Central memory CD8-positive, alpha-beta T cell (primary cell): ENCODE data around the gene PRRC2A.

Experiments used
- ATAC-seq: fragments of 150-1000 bp; cut with Tn5 transposase; replicated peaks from 2 replicates; pipeline ENCODE4 v1.10.0; 2022; ENCODE audit warnings: mild to moderate bottlenecking, moderate FRiP score, moderate number of reproducible peaks; ENCODE audit not compliant: poor library complexity, severe bottlenecking; ENCODE audit errors: extremely low read depth
- DNase-seq, 2 donors: peaks; one replicate each; pipeline ENCODE4 v3.0.0; 2021; ENCODE audit warnings: low spot score in 2 of 2
- H3K27ac Mint-ChIP-seq: one replicate; pipeline ENCODE4 v1.8.0; 2022; ENCODE audit warnings: low read depth, mild to moderate bottlenecking, moderate library complexity, mixed read lengths
- H3K27me3 Mint-ChIP-seq: one replicate; pipeline ENCODE4 v1.8.0; 2022; ENCODE audit warnings: mixed read lengths
- H3K36me3 Mint-ChIP-seq: one replicate; pipeline ENCODE4 v1.8.0; 2022; ENCODE audit warnings: mild to moderate bottlenecking, moderate library complexity, mixed read lengths; ENCODE audit not compliant: insufficient read depth
- H3K4me1 Mint-ChIP-seq: one replicate; pipeline ENCODE4 v1.8.0; 2022; ENCODE audit warnings: mixed read lengths
- H3K4me3 Mint-ChIP-seq: one replicate; pipeline ENCODE4 v1.8.0; 2022; ENCODE audit warnings: mild to moderate bottlenecking, moderate library complexity, mixed read lengths
- H3K9me3 Mint-ChIP-seq: one replicate; pipeline ENCODE4 v1.8.0; 2022; ENCODE audit warnings: mixed read lengths

PRRC2A gene

DNA sequence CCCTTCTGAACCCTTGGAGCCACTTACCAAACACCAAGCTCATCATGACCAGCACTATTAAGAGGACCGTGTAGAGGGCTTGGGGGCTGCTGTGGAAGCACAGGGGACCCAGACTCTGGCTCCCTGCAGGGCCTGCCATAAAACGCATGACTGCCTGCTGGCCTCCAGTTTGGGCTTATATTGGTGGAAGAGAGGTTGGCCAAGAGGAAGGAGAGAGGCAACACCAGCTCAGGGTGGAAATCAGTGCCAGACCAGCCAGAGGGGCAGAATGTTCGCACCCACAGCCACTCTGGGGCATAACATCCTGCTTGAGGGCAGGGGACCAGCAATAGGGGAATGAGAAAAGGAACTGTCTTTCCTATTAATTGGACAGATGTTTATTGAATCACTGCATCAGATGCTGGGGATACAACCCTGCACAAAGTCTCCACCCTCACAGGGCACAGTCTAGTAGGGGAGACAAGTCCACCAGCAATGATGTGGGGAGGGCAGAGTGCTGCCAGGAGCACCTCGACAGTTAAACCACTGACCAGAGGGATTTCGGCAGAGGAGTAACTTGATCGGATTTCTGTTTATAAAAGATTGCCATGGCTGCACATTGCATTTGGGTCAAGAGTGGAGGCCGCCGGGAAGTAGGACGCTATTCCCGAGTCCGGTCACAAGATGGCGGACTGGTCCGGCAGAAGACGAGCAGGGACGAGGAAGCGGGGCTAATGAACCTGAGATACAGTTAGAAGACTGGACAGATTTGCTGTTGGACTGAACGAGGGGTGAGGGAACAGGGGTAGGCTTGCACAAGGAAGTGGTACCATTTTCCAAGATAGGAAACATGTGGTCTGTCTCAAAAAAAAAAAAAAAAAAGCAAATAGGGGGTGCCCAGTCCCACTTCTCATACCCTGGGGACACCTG is 60.0 kb downstream of the PRRC2A start, which contains the start of gene LY6G5C:
Gene LY6G5C (minus strand): TSS at position 842 of the 909 bp plus-strand sequence. CDS start 694 bp downstream, at position 148.
- ATAC-seq (peak; percentile 62), DNase-seq (peak in 1 of 2 donors; percentile 37)
- peak within 1 kb of the TSS; percentile 86 for H3K27ac Mint-ChIP-seq
- H3K27me3 Mint-ChIP-seq, result no peaks in the 10 kb centered on the region
- peaks cover 23% of the 10 kb centered on the region for H3K4me1 Mint-ChIP-seq
- H3K4me3 Mint-ChIP-seq, result peak within 1 kb of the TSS; percentile 88
- H3K9me3 Mint-ChIP-seq, result no peaks in the 10 kb centered on the region
- H3K36me3 Mint-ChIP-seq, result peaks cover 5% of the 10 kb centered on the region

DNA sequence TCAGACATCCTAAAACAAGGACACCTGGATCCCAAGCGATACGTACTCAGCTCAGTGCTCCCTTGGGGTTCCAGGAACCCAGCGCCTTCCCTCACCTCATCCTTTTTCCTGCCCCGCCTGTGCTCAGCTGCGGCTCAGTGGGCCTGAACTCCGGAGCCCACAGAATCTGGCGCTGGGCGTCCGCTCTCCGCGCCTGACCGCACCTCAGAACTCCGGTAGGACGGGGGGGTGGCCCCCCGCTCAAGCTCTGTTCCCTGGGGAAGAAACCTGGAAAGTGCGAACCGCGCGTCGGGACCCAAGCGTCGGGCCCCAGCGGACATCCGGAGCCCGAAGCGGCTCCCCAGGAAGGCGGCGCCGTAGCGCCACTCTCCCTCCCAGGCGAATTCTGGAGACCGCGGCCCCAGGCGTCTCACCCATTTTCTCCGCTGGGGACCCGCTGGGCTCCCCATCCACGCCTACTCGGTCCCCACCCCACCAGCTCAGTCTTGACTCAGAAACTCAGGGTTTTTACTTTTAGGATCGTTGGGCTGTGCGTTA is 60.7 kb downstream of the PRRC2A start:
- Mint-ChIP-seq H3K27me3 (no peaks in the 10 kb centered on the region), H3K4me1 (peaks cover 23% of the 10 kb centered on the region), H3K9me3 (no peaks in the 10 kb centered on the region), H3K27ac (peak overlapping the region; percentile 86), H3K36me3 (peaks cover 5% of the 10 kb centered on the region), H3K4me3 (peak overlapping the region; percentile 88)
- ATAC-seq (peak; percentile 49), DNase-seq (no peak)

DNA sequence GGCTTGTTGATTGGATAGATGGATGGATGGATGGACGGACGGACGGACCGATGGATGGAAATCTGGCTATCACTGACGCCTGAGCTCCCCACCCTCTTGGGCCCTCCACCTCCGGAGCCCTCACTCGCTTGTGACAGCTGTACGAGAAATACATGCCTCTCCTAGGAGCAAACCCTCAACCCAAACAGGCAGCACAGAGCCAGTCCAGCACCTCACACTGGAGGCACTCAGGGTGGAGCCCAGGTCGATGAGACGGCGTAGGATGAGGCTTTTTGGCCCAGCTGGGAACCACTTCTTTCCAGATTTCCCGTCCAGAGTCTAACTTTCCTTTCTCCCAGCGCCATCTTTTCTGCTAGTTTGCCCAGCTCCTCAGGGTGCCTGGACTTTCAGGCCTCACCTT is 63.1 kb downstream of the PRRC2A start:
- no peak for ATAC-seq
- H3K27ac Mint-ChIP-seq, result no peak overlapping the region

DNA sequence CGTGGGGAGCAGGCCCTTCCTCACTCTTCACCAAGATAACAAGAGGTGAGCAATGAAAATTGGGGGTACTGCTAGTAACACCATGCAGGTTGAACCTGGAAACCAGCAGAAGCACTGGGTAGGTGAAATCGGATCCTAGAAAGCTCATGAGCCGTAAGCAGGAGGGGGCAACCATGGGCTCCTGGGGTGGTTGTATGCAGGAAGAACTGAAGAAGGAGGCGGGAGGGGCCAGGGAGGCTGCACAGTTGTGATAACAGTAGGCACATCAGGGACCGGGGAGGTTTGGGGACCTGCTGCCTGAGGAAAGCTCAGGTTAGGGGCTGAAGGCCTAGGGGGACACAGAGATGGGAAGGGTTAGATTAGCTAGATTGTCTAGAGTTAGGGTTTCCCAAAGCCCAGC is 66.0 kb downstream of the PRRC2A start:
- peaks cover 2% of the 10 kb centered on the region for H3K4me1 Mint-ChIP-seq
- H3K27me3 Mint-ChIP-seq, result no peaks in the 10 kb centered on the region
- ATAC-seq (no peak), DNase-seq (no peak)
- peaks cover 17% of the 10 kb centered on the region for H3K36me3 Mint-ChIP-seq
- no peaks in the 10 kb centered on the region for H3K9me3 Mint-ChIP-seq
- no peak overlapping the region for H3K4me3 Mint-ChIP-seq
- H3K27ac Mint-ChIP-seq, result no peak overlapping the region

More for the DNA sequence above, 63.1 kb downstream of the PRRC2A start:
- H3K27me3 Mint-ChIP-seq, result no peaks in the 10 kb centered on the region
- H3K36me3 Mint-ChIP-seq, result peaks cover 12% of the 10 kb centered on the region
- H3K9me3 Mint-ChIP-seq, result no peaks in the 10 kb centered on the region
- H3K4me3 Mint-ChIP-seq, result peak overlapping the region; percentile 36
- DNase-seq, result no peak
- peaks cover 23% of the 10 kb centered on the region for H3K4me1 Mint-ChIP-seq

DNA sequence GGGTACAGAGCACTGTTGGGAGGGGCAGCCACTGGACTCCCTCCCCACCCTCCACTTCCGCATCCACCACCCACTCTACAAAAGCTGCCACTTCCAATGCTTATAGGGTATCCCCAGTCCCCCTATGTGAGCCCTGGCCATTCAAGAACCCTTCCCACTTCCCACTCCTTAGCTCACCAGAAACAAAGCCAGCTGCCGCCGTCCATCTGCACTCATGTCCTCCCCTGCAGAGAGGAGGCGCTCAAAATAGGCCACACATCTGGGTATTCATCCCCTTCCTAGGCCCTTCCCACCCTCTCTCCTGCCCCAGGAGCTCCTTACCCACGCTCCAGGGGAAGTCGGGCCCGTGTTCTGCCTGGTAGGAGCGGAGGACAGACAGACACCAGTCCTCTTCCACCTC is 66.8 kb downstream of the PRRC2A start:
- H3K27me3 Mint-ChIP-seq, result no peaks in the 10 kb centered on the region
- no peak for ATAC-seq
- H3K9me3 Mint-ChIP-seq, result no peaks in the 10 kb centered on the region
- DNase-seq, result no peak
- H3K36me3 Mint-ChIP-seq, result peaks cover 21% of the 10 kb centered on the region
- no peaks in the 10 kb centered on the region for H3K4me1 Mint-ChIP-seq
- H3K4me3 Mint-ChIP-seq, result no peak overlapping the region
- H3K27ac Mint-ChIP-seq, result no peak overlapping the region
